Cardiac atrium fibroblast (primary cell): ENCODE data around the gene PTGES3L. TPM values are rescaled to one million over a fixed set of nuclear protein-coding genes. Genes with fewer than 3 reads are reported as not detected.

Source experiments
- total RNA-seq: library from RNA; depleted of rRNA; stranded (reverse); fragments of >200 nt; gene quantifications from 2 replicates; pipeline ENCODE4 v1.2.3, GENCODE V29; 2015

The PTGES3L gene
- total RNA-seq, result not detected in 2 replicates

GRCh38 chr17:42979511-42980273 is at the start of gene PTGES3L:
TSS of gene PTGES3L (minus strand) at chr17:42980080. CDS start at chr17:42980053, 27 bp downstream.

GRCh38 chr17:43024407-43025289 is 44.8 kb upstream of the PTGES3L start, which contains the start of gene RND2:
TSS of gene RND2 (plus strand) at chr17:43025231. CDS start at chr17:43025348, 117 bp downstream.

GRCh38 chr17:43021741-43022512 is 42.0 kb upstream of the PTGES3L start, which contains the start of gene VAT1:
TSS of gene VAT1 (minus strand) at chr17:43022385. CDS start at chr17:43022322, 63 bp downstream.

GRCh38 chr17:43006639-43007551 is 27.0 kb upstream of the PTGES3L start, which contains the start of gene IFI35:
TSS of gene IFI35 (plus strand) at chr17:43006784. CDS start at chr17:43006948, 164 bp downstream.

GRCh38 chr17:42997984-42998938 is 18.4 kb upstream of the PTGES3L start, which contains the start of gene RPL27:
TSS of gene RPL27 (plus strand) at chr17:42998419. CDS start at chr17:42998751, 332 bp downstream.

GRCh38 chr17:42980274-42980765 is 440 bp upstream of the PTGES3L start, which contains the start of gene RUNDC1:
TSS of gene RUNDC1 (plus strand) at chr17:42980565. CDS start at chr17:42980577, 12 bp downstream.

GRCh38 chr17:42964161-42964932 is 15.5 kb downstream of the PTGES3L start, which contains the start of gene AARSD1:
TSS of gene AARSD1 (minus strand) at chr17:42964454. CDS start at chr17:42964440, 14 bp downstream.

Other genes with a start within 250 kb of the PTGES3L start
- gene EZH1, start 235.0 kb downstream of the PTGES3L start, total RNA-seq, result 9.6 and 13.5 TPM in 2 replicates
- 0.65 and 1.4 TPM in 2 replicates for gene RAMP2, start 218.9 kb downstream of the PTGES3L start, total RNA-seq
- 77.3 and 82.1 TPM in 2 replicates for gene VPS25, start 206.6 kb downstream of the PTGES3L start, total RNA-seq
- gene WNK4, start 199.5 kb downstream of the PTGES3L start, total RNA-seq, result 2.0 and 4.1 TPM in 2 replicates
- 64.2 and 69.5 TPM in 2 replicates for gene COA3, start 181.4 kb downstream of the PTGES3L start, total RNA-seq
- not detected in 2 replicates for gene CNTD1, start 181.2 kb downstream of the PTGES3L start, total RNA-seq
- gene BECN1, start 155.8 kb downstream of the PTGES3L start, total RNA-seq, result 68.6 and 74.5 TPM in 2 replicates
- gene PSME3, start 146.7 kb downstream of the PTGES3L start, total RNA-seq, result 67.7 and 107 TPM in 2 replicates
- gene AOC2, start 135.5 kb downstream of the PTGES3L start, total RNA-seq, result 0.65 TPM in 1 of 2 replicates, not detected in the other
- not detected in 2 replicates for gene AOC3, start 128.9 kb downstream of the PTGES3L start, total RNA-seq
- not detected in 2 replicates for gene G6PC1, start 79.3 kb downstream of the PTGES3L start, total RNA-seq
- 23.5 and 32.2 TPM in 2 replicates for gene AARSD1, start 15.6 kb downstream of the PTGES3L start, total RNA-seq
- 7.6 and 9.0 TPM in 2 replicates for gene RUNDC1, start 485 bp upstream of the PTGES3L start, total RNA-seq
- 1,314 and 1,460 TPM in 2 replicates for gene RPL27, start 18.3 kb upstream of the PTGES3L start, total RNA-seq
- gene IFI35, start 26.7 kb upstream of the PTGES3L start, total RNA-seq, result 40.6 and 44.4 TPM in 2 replicates
- 194 and 208 TPM in 2 replicates for gene VAT1, start 42.3 kb upstream of the PTGES3L start, total RNA-seq
- gene RND2, start 45.2 kb upstream of the PTGES3L start, total RNA-seq, result 0.49 TPM in 1 of 2 replicates, not detected in the other
- gene BRCA1, start 145.3 kb upstream of the PTGES3L start, total RNA-seq, result 5.0 and 6.3 TPM in 2 replicates
- 81.1 and 81.3 TPM in 2 replicates for gene NBR1, start 191.1 kb upstream of the PTGES3L start, total RNA-seq
- gene TMEM106A, start 231.8 kb upstream of the PTGES3L start, total RNA-seq, result 3.9 and 5.1 TPM in 2 replicates
- gene CCDC200, start 248.5 kb upstream of the PTGES3L start, total RNA-seq, result not detected in 2 replicates